Fibroblast of lung (primary cell): ENCODE measurements around the gene CPNE4. TPM values are rescaled to one million over a fixed set of nuclear protein-coding genes. Genes with fewer than 3 reads are reported as not detected.

Source experiments
- DNase-seq, 2 donors: peaks; one replicate each; pipeline versions ENCODE4 v3.0.0 to v3.0.0-alpha.2; 2010; ENCODE audit warnings: low read depth in 2 of 2
- H2AFZ ChIP-seq: 2 replicates; pipeline ENCODE4 v1.5.1; 2012; ENCODE audit warnings: low read length, control low read depth, inconsistent platforms
- H3K27ac ChIP-seq: 2 replicates; pipeline ENCODE4 v1.5.1; 2011; ENCODE audit warnings: low read length, control low read depth; ENCODE audit not compliant: insufficient read depth
- H3K27me3 ChIP-seq: 2 replicates; pipeline ENCODE4 v1.5.1; 2011; ENCODE audit warnings: mild to moderate bottlenecking, low read length; ENCODE audit not compliant: control insufficient read depth, insufficient read depth
- H3K36me3 ChIP-seq: 2 replicates; pipeline ENCODE4 v1.5.1; 2011; ENCODE audit warnings: low read length; ENCODE audit not compliant: control insufficient read depth, insufficient read depth
- H3K4me1 ChIP-seq: 2 replicates; pipeline ENCODE4 v1.5.1; 2011; ENCODE audit warnings: low read length; ENCODE audit not compliant: control insufficient read depth, insufficient read depth; ENCODE audit errors: extremely low read depth
- H3K4me2 ChIP-seq: 2 replicates; pipeline ENCODE4 v1.5.1; 2011; ENCODE audit warnings: low read length, control low read depth; ENCODE audit not compliant: insufficient read depth; ENCODE audit errors: extremely low read depth
- H3K4me3 ChIP-seq, 4 experiments: fragments of 200-600 bp in 1 of 4; sonication (generic) in 1 of 4; replicated peaks in 1 of 4; 2 replicates each; pipeline ENCODE4 v1.5.1; 2011 to 2016; ENCODE audit warnings: low read length in 4 of 4, low read depth in 3 of 4, mild to moderate bottlenecking in 3 of 4, control low read depth in 2 of 4, inconsistent platforms in 1 of 4, mixed read lengths in 1 of 4; ENCODE audit not compliant: insufficient read depth in 1 of 4; ENCODE audit errors: control extremely low read depth in 1 of 4
- H3K79me2 ChIP-seq: 2 replicates; pipeline ENCODE4 v1.5.1; 2012; ENCODE audit warnings: mild to moderate bottlenecking, low read length, inconsistent platforms; ENCODE audit not compliant: control insufficient read depth, insufficient read depth
- H3K9ac ChIP-seq: 2 replicates; pipeline ENCODE4 v1.5.1; 2011; ENCODE audit warnings: mild to moderate bottlenecking, low read length, control low read depth; ENCODE audit not compliant: insufficient read depth
- H3K9me3 ChIP-seq: 2 replicates; pipeline ENCODE4 v1.5.1; 2012; ENCODE audit warnings: low read depth, low read length; ENCODE audit not compliant: control insufficient read depth, insufficient read depth
- H4K20me1 ChIP-seq: 2 replicates; pipeline ENCODE4 v1.5.1; 2011; ENCODE audit warnings: low read length; ENCODE audit not compliant: control insufficient read depth, insufficient read depth; ENCODE audit errors: extremely low read depth
- EZH2 ChIP-seq: IDR thresholded peaks from 2 replicates; pipeline ENCODE4 v1.5.1; 2012; ENCODE audit warnings: low read length, control low read depth, mild to moderate bottlenecking; ENCODE audit errors: missing control alignments
- polyA plus RNA-seq, 2 donors: library from polyadenylated mRNA; depleted of rRNA in 1 of 2; stranded (reverse) in 1 of 2; unstranded in 1 of 2; fragments of >200 nt; gene quantifications; 2 replicates each; pipeline ENCODE4 v1.2.1, GENCODE V29; 2011 to 2012; ENCODE audit warnings: missing spikeins in 1 of 2
- total RNA-seq: library from RNA; depleted of rRNA; stranded (reverse); fragments of >200 nt; gene quantifications from 2 replicates; pipeline ENCODE4 v1.2.1, GENCODE V29; 2014
- TF ChIP-seq, protein P1 (sequence below), 2 donors: IDR thresholded peaks in 1 of 2; conservative IDR thresholded peaks in 1 of 2; 1 replicate in 1 of 2; 2 replicates in 1 of 2; pipeline ENCODE4 v1.5.1; 2011 to 2012; ENCODE audit warnings: low read length in 2 of 2, control low read depth in 1 of 2, inconsistent platforms in 1 of 2, low read depth in 1 of 2, mild to moderate bottlenecking in 1 of 2

The CPNE4 gene
- total and polyA plus RNA-seq, 2 donors (not counting 1 experiment from before 2014, with no cell fraction given): 0.17 TPM; not detected in 1

DNA sequence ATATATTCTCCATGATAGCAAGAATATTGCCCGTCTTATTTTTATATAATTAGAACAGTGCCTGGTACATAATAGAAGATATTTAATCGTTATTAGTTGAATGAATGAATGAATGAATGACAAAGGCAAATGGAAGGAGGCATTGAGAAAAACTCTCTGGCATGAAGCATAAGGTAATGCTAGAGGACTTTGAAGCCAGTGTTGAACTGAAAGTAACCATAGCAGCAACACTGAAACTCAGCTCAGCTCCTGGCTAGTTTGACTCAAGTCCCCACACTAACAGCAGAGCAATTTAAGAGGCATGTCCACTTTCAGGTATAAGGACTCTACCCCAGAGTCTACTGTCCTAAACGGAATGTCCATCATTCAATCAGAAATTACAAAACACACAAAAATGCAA lies 227.0 kb downstream of the CPNE4 start:
- TF ChIP-seq EZH2: no peak
- TF ChIP-seq, protein P1, sequence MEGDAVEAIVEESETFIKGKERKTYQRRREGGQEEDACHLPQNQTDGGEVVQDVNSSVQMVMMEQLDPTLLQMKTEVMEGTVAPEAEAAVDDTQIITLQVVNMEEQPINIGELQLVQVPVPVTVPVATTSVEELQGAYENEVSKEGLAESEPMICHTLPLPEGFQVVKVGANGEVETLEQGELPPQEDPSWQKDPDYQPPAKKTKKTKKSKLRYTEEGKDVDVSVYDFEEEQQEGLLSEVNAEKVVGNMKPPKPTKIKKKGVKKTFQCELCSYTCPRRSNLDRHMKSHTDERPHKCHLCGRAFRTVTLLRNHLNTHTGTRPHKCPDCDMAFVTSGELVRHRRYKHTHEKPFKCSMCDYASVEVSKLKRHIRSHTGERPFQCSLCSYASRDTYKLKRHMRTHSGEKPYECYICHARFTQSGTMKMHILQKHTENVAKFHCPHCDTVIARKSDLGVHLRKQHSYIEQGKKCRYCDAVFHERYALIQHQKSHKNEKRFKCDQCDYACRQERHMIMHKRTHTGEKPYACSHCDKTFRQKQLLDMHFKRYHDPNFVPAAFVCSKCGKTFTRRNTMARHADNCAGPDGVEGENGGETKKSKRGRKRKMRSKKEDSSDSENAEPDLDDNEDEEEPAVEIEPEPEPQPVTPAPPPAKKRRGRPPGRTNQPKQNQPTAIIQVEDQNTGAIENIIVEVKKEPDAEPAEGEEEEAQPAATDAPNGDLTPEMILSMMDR (conservative IDR thresholded peaks at IDR 0.05 in 1 of 2, IDR thresholded peaks at IDR 0.05 in 1 of 2; ENCODE audit: low read depth in 1 of 2, low read length in 2 of 2): no peak
- H4K20me1 ChIP-seq: no peaks in the 10 kb centered on the region
- H3K4me2 ChIP-seq: no peak overlapping the region
- H3K27me3 ChIP-seq: no peaks in the 10 kb centered on the region
- no peaks in the 10 kb centered on the region for H3K4me1 ChIP-seq
- no peaks in the 10 kb centered on the region for H3K36me3 ChIP-seq
- H3K9ac ChIP-seq: no peak overlapping the region
- H3K9me3 ChIP-seq: no peaks in the 10 kb centered on the region
- no peak overlapping the region for H2AFZ ChIP-seq
- no peak overlapping the region for H3K4me3 ChIP-seq
- no peak for DNase-seq
- no peaks in the 10 kb centered on the region for H3K79me2 ChIP-seq
- no peak overlapping the region for H3K27ac ChIP-seq

DNA sequence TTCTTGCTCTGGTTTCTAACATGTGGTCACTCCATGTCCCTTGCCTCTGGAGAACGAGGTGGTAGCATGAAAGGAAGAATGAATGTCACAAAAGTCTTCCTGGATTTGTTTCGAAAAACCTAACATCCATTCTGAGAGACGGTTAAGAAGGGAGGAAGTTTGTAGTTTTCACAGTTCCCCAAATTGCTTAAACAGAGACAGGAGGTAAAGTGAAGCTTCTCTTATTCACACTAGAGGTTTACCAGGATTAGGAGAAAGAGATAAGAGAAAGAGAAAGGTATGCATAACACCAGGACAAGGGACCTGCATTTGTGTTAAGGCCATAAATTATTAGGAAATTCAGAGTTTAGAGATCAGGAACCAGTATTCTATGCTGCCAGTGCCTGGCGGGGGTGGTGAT lies 228.1 kb downstream of the CPNE4 start:
- no peaks in the 10 kb centered on the region for H3K4me1 ChIP-seq
- no peak overlapping the region for H3K9ac ChIP-seq
- no peak overlapping the region for H3K27ac ChIP-seq
- H3K4me2 ChIP-seq: no peak overlapping the region
- no peaks in the 10 kb centered on the region for H3K9me3 ChIP-seq
- DNase-seq: no peak
- no peak overlapping the region for H3K4me3 ChIP-seq
- H3K27me3 ChIP-seq: no peaks in the 10 kb centered on the region
- no peak for TF ChIP-seq EZH2
- TF ChIP-seq, protein P1 (conservative IDR thresholded peaks at IDR 0.05 in 1 of 2, IDR thresholded peaks at IDR 0.05 in 1 of 2; ENCODE audit: low read depth in 1 of 2, low read length in 2 of 2): no peak
- H3K79me2 ChIP-seq: no peaks in the 10 kb centered on the region
- H3K36me3 ChIP-seq: no peaks in the 10 kb centered on the region
- H4K20me1 ChIP-seq: no peaks in the 10 kb centered on the region
- no peak overlapping the region for H2AFZ ChIP-seq

DNA sequence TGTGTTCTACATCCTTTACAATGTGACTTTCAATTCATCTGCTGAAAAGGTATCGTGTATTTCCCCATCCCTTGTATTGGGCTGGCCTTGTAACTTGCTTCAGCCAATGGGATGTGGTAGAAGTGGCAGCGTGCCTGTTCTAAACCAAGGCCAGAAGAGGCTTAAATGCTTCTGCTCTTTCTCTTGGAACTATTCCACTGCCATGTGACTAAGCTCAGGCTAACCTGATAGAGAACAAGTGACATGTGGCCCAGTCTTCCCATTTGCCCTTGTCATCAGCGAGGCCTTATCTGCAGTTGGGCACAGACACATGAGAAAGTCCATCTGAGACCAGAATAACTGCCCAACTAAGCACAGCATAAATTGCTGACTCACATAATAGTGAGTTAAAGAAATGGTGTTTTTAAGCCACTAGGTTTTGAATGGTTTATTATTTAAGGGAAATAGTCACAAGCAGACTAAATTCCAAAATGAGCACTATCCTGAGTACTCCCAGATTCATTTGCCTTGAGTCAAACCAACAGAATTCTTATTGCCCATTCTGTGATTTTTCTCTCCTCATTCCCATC lies 230.2 kb downstream of the CPNE4 start:
- H3K9me3 ChIP-seq: no peaks in the 10 kb centered on the region
- no peaks in the 10 kb centered on the region for H4K20me1 ChIP-seq
- H3K4me2 ChIP-seq: no peak overlapping the region
- H3K27ac ChIP-seq: no peak overlapping the region
- no peaks in the 10 kb centered on the region for H3K79me2 ChIP-seq
- H3K36me3 ChIP-seq: no peaks in the 10 kb centered on the region
- H3K4me3 ChIP-seq: no peak overlapping the region
- TF ChIP-seq EZH2: no peak
- TF ChIP-seq, protein P1 (conservative IDR thresholded peaks at IDR 0.05 in 1 of 2, IDR thresholded peaks at IDR 0.05 in 1 of 2; ENCODE audit: low read depth in 1 of 2, low read length in 2 of 2): no peak
- DNase-seq: peak in 1 of 2 donors; percentile 4
- H3K27me3 ChIP-seq: no peaks in the 10 kb centered on the region
- H3K9ac ChIP-seq: no peak overlapping the region
- no peak overlapping the region for H2AFZ ChIP-seq
- no peaks in the 10 kb centered on the region for H3K4me1 ChIP-seq
